Measurements from ENCODE around the gene HCN3.

- TF ChIP-seq CTCF (IDR thresholded peaks at IDR 0.05; ENCODE audit: poor library complexity, severe bottlenecking): no peak
- TF ChIP-seq REST (IDR thresholded peaks at IDR 0.05; ENCODE audit: borderline replicate concordance): no peak
- TF ChIP-seq TAF1 (IDR thresholded peaks at IDR 0.05; ENCODE audit: low read depth): no peak
- no peak for TF ChIP-seq POLR2AphosphoS5 (IDR thresholded peaks at IDR 0.05)
These were observed 22.8 kb downstream of the HCN3 start for GRCh38 chr1:155300024-155300423.
